KBM-7 (cell line): ENCODE results near the gene ITIH3.

Experiments
- DNase-seq: peaks from one replicate; pipeline ENCODE4 v3.0.0-alpha.2; 2015
- in situ Hi-C: fragments of 300-500 bp; cut with MboI; formaldehyde crosslinking; loops from 2 replicates; pipeline ENCODE4 v1.14.3; 2020; ENCODE audit warnings: low sequenced_read_pairs, low pct_unique_long_range_greater_than_20kb, mixed read lengths

Gene ITIH3

DNA sequence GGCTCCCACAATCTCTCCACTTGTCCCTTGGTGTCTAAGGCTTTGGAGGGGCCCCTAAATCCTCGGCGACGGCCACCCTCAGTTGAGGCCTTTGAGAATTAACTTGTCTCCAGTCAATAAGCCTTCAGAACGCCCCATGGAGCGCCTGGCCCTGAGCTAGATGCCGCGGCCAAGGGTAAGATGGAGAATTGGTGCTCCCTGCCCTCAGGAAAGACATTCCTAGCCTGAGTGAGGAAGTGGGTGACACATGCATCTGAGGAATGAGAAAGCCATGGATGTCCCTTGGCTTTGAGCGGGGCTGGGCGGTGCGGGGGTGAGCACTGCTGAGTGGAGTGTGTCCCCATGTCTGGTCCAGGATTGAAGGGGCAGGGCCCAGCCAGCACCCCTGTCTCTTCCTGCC lies 22.6 kb downstream of the ITIH3 start:
- in situ Hi-C loops = no loop called here
- DNase-seq = no peak

DNA sequence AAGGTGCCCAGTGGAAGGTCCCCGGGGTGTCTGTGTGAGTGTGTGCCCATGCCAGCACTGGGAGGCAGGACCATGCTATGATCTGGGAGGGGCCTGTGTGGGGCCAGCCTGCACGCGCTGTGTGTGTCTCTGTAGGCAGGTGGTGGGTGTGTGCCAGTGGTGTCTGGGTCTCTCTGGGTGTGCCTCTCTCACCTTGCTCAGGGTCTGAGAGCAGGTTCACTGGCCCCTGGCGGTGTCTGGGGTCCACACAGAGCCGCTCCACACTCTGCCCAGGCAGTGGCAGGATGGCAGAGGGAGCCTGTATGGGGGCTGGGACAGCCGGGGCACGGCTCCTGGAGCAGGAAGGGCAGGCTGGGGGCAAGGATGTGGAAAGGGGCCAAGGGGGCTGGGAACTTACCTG lies 23.3 kb downstream of the ITIH3 start:
- in situ Hi-C loops = no loop called here
- no peak for DNase-seq

DNA sequence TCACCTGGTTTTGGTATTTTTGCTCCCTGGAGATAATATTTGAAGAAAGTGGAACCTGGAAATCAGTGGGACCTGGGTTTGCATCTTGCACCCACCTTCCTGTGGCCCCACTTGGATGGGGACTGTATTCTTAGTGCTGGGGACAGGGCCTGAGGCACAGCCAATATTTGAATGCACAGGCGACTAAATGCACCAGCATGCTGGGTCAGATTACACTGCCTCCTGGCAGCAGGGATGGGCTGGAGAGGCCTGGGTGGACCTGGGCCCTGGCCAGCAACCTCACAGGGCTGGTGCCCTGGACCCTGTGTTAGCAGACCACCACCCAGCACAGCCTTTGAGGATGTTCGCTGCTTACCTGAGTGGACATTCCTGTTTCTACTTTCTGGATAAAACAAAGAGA lies 25.3 kb downstream of the ITIH3 start:
- in situ Hi-C loops = no loop called here
- no peak for DNase-seq

DNA sequence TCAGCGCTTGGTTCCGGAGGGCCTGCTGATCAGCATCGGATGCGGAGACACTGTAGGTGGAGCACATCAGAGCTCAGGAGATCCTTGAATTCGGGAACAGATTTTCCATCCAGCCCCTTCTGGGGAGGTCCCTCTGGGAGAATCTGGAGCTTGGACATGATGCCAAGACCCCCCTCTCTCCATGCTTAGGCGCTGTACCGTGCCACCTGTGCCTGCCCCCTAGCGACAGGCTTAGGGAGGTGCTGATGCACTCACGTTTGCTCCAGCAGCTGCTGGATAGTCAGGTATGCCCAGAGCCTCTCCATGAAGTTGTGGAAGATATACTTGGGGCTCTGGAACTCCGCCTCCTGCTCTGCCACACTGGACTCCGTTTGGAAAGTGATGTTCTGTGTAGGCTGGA lies 26.1 kb downstream of the ITIH3 start:
- DNase-seq = peak; percentile 42
- in situ Hi-C loops = no loop called here

DNA sequence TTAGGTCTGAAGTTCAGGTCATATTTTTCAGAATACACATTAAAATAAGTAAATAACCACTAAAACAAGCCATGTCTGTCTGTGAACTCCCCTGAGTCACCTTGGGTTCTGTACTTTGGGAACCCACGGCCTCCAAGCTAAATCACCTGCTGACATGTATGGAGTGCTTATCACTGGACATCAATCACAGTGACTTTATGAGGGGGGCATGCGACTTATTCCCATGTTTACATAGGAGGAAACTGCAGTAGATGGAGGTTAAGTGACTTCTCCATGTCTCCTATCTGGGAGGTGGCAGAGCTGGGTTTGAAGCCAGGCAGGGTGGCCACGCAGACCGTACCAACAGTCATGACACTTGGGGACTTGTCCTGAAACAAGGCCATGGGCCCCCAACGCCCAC lies 27.8 kb downstream of the ITIH3 start:
- no peak for DNase-seq
- in situ Hi-C loops = no loop called here

DNA sequence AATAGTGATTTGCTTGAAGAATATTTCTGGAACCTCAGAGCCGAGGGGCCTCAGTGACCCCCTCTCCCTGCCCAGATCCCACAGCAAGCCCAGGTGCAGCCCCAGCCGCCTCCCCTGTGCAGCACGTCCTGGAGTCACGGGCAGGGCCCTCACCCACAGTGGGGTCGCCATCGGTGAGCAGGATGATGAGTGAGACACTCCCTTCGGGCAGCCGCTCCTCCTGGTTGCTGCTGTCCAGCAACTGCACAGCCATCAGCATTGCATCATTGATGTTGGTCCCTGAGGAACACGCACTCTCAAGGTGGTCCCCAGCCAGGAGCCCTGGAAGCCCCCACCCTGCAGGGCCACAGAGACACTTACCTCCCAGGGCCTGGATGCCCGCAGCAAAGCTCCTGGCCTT lies 29.4 kb downstream of the ITIH3 start:
- no peak for DNase-seq
- in situ Hi-C loops = no loop called here

DNA sequence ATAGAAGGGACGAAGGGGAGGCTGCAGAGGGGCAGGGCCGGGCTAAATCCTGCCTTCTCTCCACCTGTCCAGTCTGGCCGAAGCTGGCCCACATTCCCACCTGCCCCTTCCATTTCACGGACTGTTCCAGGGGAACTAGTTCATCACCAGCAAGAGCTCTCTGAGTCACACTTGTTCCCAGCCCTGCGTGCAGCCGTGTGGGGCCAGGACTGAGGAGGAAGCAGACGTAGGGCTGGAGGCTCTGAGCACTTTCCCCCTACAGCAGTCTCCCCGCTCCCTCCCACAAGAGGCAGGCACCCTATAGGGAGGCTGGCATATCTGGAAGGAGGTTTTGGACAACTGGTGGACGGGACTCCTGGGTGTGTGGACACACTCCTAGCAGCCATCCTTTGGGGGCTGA lies 32.8 kb downstream of the ITIH3 start:
- DNase-seq = no peak
- in situ Hi-C loops = no loop called here

DNA sequence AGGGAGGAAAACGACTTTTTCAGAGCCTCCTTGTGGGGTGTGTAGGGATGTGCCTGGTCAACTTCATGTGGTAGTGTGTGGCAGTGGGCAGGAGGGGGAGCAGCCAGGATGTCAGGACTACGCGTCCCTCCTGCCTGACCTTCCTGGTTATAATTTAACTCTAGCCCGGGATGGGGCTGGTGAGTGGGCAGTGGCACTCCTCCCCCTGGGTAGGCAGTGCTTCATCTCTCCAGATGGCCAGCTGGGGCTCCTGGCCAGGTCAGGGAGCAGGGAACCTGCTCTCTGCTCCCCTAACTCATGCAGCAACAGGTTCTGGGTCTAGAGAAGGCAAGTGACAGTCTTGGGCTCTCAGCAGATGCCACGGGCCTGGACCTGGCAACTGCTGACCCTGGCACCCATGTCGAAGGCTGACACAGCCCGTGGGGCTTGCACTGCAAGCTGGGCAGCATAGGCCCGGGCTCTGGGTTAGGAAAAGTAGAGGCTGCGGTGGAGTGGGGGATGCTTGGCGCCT lies 33.3 kb downstream of the ITIH3 start:
- in situ Hi-C loops = no loop called here

DNA sequence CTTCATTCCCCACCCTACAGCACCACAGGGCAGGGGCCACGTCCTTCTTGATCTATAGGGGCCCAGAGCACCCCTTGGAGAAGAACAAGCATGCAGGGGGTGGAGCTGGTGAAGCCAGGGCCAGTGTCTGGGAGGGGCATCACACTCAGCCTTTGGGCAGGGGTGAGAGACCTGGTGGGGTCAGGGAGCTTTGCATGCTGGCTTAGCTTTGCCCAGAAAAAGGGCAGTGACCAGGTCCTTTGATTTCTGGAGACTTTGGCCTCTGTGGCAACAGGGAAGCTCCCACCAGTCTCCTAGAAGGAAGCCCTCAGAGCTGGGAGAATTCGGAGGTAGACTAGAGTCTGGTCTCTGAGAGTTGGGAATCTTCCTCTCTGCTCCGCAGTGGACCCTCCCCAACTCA lies 34.9 kb downstream of the ITIH3 start:
- in situ Hi-C loops = no loop called here
- no peak for DNase-seq

More for the DNA sequence above, 33.3 kb downstream of the ITIH3 start:
- DNase-seq = no peak

DNA sequence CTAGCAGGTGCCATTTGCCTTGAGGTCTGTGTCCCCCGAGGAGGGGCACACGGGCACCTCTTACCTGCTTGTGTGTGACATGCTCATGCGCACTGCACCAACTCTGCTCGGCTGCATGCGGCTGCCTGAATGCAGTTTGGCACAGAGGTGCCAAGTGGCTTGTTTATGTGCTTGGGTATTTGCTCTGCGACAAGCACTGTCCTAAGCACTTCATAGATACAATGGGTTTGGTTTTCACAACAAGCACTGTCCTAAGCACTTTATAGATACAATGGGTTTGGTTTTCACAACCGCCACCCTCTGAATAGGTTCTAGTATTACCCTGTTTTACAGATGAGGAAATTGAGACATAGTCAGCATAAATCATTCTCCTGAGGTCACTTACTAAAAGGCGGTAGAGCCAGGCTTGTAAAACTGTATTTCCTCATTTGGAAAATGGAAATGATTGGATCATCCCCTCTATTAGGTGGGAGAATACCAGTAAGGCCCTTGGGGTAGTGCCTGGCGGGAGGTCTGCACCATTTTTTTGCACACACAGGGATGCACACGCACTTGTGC lies 35.4 kb downstream of the ITIH3 start:
- in situ Hi-C loops = no loop called here
- no peak for DNase-seq

DNA sequence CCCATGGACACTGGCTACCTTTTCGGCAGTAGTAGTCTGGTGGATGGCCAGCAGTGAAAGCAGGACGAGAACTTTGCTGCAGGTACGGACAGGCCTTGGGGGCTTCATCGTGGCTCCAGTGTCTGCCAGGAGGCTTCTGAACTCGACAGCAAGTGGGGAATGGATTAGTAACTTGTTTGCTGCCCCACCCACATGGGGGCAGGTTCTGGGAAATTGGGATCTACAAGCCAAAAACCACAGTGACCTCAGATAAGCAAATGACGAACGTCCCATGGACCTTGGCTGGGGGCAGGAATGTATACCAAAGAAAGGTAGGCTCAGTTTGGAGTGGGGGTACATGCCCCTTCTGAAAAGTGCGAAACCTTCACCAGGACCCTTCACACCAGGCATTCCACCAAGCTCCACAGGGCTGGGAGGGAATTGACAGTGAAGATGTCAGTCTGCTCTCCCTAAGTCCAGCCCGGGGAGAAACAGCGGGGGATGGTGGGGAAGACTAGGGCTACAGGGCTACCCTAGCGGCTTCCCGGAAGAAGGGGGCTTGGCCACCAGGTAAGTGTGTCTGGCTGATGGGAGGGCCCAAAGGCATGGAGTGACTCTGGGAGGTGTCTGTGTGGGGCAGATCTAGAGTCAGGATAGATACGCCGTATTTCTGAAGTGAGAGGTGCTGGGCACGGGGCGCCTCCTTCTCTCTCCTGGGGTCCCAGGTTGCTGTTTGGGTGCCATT lies 36.1 kb downstream of the ITIH3 start, which contains the start of gene ITIH4:
Gene ITIH4, minus strand, starts transcription at position 138 of the 724 bp plus-strand sequence. Its CDS starts 30 bp downstream, at position 108.
- in situ Hi-C loops = no loop called here
- DNase-seq = no peak

DNA sequence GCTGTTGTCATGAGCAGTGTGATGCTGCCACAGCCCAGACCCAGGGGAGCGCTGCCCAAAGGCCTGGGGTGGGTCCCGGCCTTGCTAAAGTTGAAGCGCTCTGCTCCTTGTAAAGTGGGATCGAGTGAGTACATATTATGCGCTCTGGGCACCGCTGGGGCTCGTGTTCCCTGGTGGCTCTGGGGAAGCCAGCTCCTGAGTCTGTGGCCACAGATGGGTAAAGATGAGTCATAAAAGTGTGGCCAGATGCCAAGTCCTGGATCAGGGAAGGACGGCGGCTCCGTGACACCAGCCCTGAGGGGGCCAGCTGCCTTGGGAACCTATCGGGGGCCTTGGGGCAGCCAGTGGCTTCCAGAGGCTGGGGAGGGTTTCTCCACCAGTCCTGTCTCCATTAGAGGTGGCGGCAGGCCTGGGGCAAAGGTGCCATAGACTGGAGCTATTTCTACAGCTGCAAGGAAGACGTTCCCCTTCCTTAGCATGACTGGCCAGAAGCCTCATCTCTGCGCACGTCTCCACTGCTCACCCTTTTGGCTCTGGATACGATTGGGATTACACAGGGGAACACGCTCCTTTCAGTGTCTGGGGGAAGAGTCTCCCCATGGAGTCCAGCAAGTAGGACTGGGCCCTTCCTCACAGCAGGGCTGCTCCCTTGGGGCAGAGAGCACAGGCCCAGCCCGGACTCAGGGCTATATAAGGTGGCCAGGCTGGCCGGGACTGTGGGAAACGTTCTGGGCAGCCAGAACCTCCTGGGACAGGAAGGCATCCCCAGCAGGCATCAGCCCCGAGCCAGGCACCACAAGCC lies 37.1 kb downstream of the ITIH3 start:
- in situ Hi-C loops = no loop called here
- peak; percentile 34 for DNase-seq

DNA sequence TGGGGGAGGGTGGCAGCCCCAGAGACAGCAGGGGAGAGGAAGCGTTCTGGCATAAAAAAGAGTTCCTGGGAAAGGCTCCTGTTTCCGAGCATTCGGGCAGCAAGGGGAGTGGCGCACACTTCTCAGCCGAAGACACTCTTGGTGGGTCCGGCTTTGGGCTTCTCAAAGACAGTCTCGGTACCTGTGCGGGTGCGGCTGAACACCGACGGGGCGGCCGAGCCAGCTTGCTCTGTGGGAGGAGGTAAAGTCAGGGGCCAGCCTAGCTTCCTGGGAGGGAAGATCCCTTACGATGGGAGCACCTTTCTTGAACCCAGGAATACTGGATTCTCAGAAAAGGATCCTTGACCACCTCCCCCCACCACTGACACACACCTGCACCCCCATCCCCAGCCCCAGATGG lies 38.6 kb downstream of the ITIH3 start:
- no peak for DNase-seq
- in situ Hi-C loops = no loop called here

DNA sequence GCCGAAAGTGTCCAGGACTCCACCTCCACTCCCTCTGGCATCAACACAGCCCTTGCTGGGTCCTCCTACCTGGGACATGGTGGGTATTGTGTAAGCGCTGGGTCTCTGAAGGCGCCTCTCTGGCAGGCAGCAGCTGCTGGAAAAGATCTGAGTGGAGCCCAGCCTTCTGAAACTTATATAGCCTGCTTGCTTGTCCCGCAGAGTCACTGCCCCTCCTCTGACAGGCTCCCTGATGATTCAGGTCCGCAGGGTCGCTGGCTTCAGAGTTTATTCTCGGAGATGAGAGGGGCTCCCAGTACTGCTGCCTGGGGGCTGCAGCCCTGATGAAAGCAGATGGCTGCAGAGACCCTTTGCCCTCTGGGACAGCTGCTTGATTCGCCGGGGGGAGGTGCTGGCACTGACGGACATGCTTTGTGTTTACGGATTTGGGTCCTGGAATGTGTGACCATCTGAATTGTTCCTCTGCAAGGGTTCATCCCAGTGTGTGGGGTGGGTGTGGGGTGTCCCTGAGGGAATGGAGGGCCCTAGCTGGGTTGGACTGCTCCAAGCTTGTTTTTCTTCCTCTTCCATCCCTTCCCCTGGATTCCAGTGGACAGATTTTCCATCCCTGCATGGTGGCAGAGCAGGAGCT lies 40.4 kb downstream of the ITIH3 start, which contains the start of gene MUSTN1:
Gene MUSTN1, minus strand, starts transcription at position 149 of the 631 bp plus-strand sequence. Its CDS starts 71 bp downstream, at position 78.
- DNase-seq = no peak
- in situ Hi-C loops = no loop called here

DNA sequence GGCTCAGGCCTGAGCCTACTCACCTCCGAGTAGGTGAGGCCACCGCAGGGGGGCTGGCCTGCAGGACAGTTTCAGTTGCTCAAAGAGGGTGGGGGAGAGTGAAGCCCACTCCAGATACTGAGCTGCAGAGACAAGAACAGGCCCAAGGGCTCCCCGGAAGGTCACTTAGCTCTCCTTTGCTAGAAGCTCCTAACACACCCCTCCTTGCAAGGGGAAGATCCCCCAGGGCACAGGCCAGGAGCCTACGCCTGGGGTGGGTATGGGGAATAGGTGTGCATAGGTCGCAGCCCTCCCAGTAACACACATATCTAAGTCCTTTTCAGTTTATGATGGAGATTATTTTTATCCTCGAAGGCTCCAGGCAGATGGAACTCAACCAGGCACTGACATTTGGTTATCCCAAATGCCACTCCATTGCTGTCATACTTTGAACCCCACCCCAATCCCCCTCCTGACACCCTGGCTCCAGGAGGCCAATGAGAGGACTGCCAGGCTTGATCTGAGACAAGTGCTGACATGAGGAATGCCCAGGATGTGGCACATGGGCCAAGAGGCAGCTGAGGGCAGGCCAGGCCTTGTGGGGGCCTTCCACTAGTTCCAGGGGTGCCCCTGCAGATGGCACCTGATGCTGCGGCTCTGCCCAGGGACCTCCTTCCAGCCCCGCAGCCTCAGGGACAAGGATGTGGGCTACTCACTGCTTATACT lies 41.3 kb downstream of the ITIH3 start:
- DNase-seq = no peak
- in situ Hi-C loops = no loop called here

DNA sequence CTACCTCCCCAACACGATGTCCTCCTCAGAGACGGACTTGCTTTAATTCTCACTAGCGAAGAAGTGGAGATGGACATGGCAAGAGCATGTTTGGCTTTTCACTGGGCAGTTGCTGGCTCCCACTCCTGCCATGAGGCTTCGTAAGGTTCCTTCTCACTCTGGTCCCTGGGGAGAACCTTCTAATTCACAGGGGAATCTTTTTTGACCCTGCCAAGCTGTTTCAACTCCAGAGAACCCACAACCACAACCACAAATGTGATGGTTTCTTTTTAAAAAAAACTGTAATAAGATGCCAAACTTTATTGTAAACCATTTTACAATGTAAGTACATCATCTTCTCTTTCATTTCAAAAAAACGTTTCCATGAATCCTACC lies 41.9 kb downstream of the ITIH3 start:
- in situ Hi-C loops = no loop called here
- no peak for DNase-seq

DNA sequence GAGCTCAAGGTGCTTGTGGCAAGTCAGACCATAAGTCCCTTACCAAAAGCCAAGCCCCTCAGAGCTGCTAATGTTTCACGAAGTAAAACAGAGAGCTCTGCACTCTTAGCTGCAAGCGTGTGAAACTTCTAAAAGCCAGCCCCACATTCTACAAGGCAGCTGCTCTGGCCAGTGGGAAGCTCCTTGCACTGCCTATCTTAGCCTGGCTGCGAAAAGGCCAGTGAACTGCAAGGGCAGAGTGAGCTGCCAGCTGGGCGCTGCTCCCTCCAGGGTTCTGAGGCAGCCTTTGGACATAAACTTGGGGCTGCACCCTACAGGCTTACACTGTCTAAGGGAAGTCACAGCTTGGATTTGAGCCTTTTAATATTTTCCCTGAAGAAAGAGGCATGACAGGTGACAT lies 42.4 kb downstream of the ITIH3 start:
- no peak for DNase-seq

DNA sequence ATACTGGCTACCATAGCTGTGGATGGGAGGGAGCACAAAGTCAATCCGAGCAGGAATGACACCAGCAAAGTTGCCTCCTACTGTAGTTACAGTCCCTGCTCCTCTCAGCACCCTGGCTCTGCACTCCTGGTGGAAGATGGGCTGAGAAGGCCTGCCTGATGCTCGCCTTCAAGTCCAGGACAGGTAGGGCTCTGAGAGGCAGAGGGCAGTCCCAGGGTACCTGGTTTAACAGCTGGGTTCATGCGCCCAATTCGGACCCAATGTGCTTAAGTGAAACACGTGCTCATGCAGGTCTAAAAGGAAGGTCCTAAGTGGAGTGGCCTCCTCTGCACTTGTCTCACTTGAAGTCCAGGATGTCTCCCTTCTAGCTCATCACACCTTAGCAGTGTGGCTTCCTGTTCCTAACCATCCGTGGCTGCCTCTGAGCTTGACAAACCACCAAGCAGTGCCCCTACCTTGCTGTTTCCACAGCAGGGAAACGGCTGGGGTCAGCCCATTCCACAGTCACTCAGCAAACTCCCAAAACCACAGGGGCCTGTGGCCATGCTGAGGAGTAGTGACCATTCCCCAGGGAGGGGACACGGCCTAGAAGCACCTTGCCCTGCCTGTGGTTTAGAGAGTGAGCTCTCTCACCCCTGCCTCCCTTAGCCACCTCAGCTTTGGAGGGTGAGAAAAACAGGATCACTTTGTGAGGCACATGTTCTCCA lies 44.1 kb downstream of the ITIH3 start:
- in situ Hi-C loops = no loop called here
- DNase-seq = no peak

More for the DNA sequence above, 42.4 kb downstream of the ITIH3 start:
- in situ Hi-C loops = no loop called here

DNA sequence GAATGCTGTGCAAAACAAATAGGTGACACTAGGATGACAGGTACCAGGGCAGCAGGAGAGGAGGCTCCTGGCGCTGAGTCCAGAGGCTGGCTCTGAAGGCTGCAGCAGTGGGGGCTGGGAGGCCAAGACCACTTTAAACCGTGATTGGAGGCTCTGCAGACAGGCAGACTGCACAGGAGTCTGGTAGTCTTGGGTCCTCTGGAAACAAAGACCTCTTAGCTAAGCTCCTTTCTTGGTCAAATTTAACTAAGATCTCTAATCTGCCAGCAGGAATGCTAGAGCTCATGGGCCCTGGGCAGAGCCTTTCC lies 44.6 kb downstream of the ITIH3 start:
- DNase-seq = no peak
- in situ Hi-C loops = no loop called here
